Right hindlimb (tissue), 1 donor: ENCODE measurements around the gene CERCAM.
"Not testable (repeated sequence)": the region's sequence is repeated elsewhere in the genome, so short reads cannot be mapped to it uniquely, and the experiment has no call there.

Source experiments
- DNase-seq: peaks from one replicate; pipeline ENCODE4 v3.0.0-alpha.2; 2018

Gene CERCAM

DNA sequence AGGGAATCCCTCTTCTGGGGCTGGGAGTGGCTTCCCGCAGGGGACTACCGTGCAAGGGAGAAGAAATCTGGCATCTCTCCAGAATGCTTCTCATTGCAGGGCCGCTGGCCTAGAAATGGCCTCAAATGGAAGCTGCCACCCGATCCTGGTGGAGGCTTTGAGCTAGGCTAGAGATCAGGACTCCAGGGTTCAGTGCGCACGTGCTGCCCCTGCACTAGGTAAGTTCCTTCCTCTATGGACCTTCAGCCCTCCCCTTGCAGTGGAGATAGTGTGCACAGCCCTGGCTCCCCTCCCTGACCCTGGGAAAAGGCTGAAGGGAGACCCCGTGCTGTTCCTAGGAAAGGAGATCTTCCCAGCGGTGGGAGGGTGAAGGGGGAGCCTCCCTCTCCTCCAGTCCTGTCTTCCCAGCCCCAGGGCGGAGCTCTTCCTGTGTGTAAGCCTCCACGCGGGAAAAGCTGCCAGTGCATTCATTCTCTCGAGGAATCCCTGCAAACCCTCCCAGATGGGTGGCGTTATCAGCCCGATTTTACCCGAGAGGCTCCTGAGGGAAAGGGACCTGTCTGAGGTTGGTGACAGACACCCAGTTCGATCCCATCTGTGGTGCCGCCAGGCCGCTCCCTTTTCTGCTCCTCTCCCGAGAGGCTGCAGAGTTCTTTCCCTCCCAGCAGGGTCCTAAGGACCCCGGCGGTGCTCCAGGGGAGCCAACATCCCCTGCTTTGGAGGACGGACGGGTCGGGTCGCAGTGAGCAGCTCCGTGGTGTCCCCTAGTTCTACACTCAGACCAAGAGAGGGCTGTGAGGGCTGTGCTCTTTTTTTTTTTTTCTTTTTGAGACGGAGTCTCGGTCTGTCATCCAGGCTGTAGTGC, 1.4 kb upstream of the CERCAM start:
- DNase-seq, result no peak

DNA sequence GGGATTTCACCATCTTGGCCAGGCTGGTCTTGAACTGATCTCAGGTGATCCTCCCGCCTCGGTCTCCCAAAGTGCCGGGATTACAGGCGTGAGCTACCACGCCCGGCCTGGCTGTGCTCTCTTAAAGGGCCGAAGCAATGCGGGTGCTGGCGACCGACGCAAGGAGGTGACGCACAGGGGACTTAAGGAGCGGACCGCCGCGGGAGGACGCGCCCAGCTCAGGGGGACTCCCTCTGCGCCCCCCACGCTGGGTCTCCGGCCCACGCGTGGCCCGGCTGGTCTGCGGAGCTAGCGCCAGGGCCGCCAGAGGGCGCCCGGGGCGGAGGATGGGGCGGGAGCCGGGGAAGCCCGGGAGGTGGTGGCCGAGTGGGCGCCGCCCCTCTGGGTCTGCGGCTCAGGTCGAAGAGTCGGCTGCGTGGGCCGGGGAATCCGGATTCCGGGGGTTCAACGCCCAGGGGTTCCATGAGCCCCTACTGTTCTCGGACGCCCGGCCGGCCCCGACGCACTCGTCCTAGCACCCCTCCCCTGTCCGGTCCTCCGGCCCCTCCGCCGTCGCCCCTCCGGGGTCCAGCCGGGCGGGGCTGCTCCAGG, 502 bp upstream of the CERCAM start:
- peak; percentile 87 for DNase-seq

DNA sequence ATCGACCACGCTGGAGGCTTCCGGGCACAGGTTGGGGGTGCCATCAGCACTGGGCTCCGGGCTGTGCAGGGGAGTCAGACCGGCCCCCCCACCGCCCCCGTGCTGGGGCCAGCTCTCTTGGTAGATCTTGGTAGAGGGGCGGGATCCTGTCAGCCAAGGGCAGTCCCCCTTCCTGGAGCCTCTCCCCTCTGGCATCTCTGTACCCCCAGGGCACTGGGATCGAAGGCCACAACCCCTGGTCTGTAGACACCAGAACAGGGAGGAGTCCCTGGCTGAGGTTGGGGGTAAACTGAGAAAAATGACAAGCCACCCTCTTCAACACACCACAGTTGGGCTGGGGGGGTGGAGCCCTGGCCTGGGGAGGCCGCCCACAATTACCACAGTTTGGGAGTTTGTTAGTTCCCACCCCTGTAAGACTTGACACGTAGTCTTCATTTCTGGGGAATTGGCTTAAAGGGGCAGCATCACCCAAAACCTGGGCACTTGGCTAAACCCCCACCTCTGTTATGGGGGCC, 882 bp downstream of the CERCAM start:
- peak; percentile 57 for DNase-seq

DNA sequence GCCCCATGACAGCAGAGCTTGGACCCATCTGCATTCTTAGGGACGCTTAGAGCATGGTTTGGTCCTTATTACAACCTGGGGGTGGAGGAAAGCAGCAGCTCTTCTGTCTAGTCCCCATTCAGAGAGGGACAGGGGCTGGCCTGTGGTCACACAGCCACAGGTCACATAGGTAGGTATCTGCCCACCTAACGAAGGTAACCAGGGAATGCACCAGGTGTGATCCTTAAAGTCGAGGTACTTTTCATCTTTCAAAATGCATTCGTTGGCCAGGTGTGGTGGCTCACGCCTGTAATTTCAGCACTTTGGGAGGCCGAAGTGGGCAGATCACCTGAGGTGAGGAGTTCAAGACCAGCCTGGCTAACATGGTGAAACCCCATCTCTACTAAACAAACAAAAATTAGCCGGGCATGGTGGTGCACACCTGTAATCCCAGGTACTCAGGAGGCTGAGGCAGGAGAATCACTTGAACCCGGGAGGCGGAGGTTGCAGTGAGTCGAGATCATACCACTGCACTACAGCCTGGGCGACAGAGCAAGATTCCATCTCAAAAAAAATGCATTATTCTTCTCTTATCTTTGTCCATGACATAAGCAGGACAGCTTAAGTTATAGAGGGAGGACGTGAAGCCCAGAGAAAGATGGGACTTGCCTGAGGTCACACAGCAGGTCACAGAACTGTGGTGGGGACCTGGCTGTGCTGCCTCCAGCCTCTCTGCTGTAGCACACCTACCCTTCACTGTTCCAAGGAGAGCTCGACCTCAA, 1.5 kb downstream of the CERCAM start:
- not testable (repeated sequence) for DNase-seq

DNA sequence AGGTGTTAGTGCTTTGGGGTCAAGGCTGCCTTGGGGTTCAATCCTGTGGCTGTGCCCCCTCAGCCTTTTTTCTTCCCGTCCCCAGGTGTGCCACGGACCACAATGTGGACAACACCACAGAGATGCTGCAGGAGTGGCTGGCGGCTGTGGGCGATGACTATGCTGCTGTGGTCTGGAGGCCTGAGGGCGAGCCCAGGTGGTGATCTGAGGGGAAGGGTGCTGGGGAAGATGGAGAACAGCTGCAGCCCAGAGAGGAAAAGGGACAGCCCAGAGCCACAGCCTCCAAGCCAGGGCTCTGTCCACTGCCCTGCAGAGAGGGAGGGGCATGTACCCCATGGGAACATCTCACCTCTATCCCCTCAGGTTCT, 2.1 kb downstream of the CERCAM start:
- no peak for DNase-seq

DNA sequence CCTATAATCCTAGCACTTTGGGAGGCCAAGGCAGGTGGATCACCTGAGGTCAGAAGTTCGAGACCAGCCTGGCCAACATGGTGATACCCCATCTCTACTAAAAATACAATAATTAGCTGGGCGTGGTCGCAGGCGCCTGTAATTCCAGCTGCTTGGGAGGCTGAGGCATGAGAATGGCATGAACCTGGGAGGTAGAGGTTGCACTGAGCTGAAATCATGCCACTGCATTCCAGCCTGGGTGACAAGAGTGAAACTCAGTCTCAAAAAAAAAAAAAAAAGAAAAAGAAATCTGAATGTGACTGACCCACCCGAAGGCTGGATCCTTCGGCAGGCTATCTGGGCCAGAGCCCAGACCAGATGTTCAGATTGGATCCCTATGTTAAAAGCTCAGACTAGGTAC, 2.7 kb downstream of the CERCAM start:
- not testable (repeated sequence) for DNase-seq

DNA sequence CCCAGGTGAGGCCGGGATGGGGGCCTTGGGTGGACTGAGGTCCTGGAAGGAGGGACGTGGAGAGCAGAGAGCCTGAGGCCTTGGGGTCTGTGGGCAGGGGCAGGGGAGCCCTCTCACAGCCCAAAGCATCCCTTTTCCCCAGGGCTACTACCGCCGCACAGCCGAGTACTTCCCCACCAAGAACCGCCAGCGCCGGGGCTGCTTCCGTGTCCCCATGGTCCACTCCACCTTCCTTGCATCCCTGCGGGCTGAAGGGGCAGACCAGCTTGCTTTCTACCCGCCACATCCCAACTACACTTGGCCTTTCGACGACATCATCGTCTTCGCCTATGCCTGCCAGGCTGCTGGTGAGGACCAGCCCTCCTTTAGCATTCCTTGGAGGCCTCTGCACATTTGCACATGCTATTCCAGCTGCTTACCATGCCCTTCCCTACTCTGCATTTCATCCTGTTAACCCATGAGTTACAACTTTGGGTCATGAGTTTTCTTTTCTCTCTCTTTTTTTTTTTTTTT, 3.7 kb downstream of the CERCAM start:
- DNase-seq, result no peak

DNA sequence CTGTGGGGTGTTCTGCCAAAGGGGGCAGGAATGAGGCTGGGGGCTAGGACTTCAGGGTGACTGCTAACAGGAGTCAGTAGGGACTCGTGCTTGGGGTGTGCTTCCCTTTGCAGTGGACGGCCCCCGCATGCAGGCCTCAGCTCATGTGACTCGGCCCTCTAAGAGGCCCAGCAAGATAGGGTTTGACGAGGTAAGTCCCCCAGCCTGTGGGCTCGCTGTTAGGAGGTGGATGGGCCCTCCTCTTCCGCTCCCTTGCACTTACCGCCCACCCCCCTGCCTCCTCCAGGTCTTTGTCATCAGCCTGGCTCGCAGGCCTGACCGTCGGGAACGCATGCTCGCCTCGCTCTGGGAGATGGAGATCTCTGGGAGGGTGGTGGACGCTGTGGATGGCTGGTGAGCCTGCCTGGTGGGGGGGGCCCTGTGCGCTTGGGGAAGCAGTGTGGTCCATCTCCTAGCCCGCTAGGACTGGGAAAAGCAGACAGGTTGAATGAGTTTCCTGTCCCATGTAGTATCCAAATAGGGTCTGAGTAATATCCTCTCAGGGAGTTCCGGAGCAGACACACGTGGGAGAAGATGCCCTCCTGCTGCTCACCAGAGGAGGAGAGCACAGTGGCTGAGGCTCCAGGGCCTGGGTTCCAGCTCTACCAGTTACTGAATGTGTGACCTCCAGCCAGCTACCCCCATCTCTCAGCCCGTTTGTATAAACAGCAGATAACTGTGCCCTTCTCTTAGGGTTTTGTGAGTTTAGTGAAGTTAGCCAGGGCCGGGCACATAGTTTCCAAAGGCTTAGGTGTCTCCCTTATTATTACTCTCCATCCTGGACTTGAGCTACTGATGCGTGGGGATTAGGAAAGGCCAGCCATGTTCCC, 8.2 kb downstream of the CERCAM start:
- DNase-seq, result no peak

DNA sequence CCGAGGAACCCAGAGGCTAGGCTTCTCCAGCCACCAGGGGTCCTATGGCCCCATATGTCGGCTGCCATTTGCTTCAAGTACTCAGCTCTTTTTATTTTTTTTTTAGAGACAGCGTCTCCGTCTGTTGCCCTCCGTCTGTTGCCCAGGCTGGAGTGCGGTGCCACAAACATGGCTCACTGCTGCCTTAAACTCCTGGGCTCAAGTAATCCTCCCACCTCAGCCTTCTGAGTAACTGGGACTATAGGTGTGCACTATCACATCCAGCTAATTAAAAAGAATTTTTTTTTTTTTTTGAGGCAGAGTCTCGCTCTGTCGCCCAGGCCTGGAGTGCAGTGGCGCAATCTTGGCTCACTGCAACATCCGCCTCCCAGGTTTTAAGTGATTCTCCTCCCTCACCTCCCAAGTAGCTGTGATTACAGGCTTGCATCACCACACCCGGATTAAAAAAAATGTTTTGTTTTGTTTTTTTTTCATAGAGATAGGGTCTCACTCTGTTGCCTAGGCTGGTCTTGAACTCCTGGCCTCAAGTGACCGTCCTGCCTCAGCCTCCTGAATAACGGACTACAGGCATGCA, 8.9 kb downstream of the CERCAM start:
- DNase-seq, result no peak

DNA sequence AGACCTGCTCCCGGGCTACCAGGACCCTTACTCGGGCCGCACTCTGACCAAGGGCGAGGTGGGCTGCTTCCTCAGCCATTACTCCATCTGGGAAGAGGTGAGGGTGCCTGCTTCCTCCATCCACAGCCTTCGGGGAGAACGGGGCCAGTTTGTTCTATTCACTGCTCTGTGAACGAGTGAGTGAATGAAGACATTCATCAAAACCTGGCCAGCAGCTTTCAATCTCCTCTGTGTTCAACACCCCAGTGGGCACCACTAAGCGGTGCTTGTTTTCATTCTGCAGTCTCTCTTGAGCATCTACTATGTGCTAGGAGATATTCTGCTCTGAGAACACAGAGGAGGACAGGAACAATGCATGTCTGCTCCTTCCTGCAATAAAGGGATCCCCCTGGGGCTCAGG, 10.6 kb downstream of the CERCAM start:
- DNase-seq, result no peak

DNA sequence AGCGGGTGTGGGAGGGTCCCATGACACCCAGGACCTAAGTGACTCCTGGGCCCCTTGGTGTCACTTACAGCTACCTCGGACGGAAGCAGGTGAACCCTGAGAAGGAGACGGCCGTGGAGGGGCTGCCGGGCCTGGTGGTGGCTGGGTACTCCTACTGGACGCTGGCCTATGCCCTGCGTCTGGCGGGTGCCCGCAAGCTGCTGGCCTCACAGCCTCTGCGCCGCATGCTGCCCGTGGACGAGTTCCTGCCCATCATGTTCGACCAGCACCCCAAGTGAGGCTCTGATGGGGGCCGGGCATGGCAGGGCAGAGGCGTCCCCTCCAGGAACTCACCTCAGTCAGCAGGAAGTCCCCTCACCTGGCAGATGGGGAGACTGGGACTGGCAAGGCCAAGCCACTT, 13.7 kb downstream of the CERCAM start:
- no peak for DNase-seq

DNA sequence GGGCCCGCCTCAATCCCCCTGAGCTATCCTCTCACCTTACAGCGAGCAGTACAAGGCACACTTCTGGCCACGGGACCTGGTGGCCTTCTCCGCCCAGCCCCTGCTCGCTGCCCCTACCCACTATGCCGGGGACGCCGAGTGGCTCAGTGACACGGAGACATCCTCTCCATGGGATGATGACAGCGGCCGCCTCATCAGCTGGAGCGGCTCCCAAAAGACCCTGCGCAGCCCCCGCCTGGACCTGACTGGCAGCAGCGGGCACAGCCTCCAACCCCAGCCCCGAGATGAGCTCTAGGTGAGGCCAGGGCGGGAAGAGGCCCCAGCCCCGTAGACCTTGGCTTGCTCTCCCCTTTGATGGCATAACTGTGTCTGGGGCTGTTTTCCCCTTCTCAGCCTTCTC, 15.0 kb downstream of the CERCAM start:
- DNase-seq, result no peak

DNA sequence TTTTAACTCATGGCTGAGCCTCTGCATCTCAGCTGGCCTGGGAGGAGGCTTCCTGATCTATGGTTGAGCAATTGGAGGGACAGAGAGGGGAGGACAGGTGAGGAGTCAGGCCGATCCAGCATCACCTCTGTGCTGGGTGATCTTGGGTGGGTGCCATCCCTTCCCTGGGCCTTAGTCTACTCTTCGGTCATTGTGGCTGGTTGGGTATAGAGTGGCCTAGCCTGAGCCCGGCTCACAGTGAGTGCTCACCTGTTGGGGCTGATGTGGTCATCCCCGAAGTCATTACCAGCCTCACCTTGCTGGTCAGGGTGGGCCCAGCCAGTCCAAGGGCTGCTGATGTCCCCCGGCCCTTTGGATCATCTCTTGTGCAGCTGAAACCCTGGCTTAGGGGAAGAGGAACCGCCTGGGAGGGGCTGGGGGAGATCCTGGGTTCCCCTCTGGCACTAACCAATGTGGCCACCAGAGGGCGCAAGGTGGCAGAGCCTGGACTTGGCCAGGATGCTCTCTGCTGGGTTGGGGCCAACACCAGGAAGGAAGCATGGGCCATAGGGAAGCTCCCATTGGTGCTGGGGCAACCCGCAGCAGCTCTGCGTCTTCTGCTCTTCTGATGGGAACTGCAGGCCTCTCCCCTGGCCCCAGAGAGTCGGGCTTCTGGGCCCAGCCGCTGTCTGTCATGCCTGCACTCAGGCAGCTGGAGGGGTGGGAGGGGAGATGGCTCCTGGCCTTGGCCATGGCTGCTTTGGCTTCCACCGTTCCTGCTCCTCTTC, 17.9 kb downstream of the CERCAM start:
- DNase-seq, result peak; percentile 88

DNA sequence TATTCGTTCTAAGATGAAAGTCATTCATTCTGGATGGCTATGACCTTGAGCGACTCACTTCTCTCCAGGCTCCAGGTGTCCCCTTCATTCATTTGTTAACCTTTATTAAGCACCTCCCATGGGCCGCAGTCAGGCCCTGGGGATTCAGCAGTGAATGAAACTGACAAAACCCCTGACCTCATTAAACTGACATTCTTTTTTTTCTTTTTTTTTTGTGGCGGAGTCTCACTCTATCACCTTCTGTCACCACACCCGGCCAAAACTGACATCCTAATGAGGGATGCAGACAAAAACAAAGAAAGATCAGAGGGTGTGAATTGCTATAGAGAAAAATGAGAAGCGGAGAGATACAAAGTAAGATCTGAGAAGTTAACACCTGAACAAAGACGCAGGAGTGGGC, 18.6 kb downstream of the CERCAM start:
- no peak for DNase-seq

DNA sequence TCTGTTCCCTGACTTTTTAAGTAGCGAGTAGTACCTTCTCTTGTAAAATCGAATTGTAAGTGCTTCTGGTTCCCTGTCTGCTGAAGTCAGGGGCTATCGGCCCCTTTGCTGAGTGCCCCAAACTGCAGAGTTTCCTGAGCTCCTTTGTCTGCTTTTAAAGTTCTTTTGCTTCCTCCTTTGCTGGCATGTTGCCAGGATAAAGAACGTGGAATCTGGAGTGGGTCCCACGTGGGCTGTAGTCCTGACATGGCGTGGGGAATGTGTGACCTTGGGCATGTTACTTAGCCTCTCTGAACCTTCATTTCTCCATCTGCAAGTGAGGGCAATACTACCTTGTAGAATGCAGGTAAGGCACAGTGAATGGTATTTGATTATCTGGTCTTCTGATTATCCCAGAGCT, 21.5 kb downstream of the CERCAM start:
- no peak for DNase-seq

DNA sequence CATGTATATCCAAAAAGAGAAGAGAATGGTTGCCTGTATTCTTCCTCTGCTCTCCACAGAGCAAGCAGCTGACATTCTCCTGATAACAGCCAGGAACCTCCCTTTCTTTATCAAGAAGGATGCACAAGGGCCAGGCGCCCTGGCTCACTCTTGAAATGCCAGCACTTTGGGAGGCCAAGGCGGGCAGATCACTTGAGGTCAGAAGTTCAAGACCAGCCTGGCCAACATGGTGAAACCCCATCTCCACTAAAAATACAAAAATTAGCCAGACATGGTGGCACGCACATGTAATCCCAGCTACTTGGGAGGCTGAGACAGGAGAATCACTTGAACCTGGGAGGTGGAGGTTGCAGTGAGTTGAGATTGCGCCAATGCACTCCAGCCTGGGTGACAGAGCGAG, 25.8 kb downstream of the CERCAM start:
- not testable (repeated sequence) for DNase-seq

DNA sequence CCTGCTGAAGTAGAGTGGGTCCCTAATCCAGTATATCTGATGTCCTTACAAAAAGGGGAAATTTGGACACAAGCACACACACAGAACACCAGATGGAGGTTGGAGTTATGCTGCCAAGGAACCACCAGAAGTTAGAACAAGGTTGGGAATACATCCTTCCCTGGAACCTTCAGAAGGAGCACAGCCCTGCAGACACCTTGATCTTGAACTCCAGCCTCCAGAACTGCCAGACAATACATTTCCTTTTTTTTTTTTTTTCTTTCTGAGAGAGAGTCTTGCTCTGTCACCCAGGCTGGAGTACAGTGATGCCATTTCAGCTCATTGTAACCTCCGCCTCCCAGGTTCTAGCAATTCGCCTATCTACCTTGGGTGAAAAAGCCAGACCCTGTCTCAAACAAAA, 28.1 kb downstream of the CERCAM start:
- no peak for DNase-seq

DNA sequence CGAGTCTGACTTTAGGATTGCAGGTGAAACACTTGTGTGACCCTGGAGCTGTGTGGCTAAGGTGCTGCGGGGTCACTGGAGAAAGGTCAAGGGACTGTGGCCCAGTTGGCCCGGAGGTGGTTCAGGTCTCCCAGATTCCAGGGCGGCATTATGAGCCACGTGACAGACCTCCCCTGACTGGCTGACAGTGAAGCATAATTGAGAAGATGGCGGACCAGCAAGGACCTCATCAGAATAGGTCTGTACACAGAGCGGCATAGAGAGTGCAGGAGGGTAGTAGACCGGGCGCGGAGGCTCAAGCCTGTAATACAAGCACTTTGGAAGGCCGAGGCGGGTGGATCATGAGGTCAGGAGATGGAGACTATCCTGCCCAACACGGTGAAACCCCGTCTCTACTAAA, 34.3 kb downstream of the CERCAM start:
- DNase-seq, result no peak

DNA sequence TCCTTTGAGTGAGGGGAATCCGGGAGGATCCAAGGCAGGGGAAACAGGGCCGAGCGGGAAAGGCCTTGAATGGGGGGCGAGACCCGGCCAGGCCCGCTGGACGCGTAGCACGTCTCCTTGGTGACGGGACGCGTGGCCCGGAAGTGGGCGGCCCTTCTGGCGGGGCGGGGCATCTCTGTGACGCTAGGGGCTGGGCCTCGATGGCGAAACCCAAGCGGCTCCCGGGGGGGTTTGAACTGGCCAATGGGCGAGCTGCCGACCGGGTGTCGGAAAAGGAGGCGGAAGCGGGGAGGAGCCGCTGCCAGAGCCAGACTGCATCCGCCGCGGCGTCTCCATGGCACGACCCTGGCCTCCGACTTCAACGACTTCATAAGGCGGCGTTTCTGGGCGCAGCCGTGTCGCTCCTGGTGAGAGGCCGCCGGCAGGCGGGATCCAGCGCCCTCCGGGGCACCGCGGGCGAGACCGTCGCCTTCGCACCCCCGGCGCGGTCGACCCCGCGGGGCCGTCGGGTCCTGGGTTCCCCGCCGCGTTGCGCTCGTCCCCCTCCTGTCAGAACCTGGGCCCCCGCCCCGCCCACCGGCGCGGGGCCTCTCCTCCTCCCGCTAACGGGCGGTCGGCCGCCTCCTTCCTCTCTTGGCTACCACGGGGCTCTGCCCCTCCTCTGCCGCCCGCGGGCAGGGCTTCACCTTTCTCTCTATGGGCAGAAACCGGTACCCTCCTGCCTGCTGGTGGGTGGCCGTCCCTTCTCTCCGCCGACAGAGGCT, 35.4 kb downstream of the CERCAM start, which contains the start of gene ODF2:
Gene ODF2 (plus strand): TSS at position 158 of the 764 bp plus-strand sequence. CDS start 86 bp downstream, at position 244.
- peak; percentile 99 for DNase-seq

DNA sequence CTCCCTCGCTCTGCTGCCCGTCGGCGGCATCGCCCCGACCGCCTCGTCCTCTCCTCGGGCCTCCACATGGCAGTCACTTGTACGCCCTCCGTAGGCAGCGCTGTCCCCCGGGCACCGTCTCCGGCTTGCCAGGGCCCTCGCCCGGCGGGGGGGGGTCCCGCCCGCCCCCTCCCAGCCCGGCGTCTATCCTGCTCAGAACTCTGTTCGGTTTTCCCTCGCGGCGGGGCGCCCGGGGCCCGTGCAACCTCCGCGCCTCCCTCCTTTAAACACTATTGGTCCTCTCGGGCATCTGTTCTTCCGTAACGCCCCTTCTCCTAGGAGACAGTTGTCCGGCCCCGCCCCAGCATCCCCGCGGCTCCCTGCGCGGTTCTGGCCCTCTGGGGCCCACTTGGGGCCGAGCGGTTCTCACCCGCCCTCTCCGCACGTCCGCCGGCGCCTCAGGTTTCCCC, 36.0 kb downstream of the CERCAM start:
- DNase-seq, result peak; percentile 77
